DOHH2 (cell line): Measurements from ENCODE around the gene CACNG8.

Experiments
- H3F3A ChIP-seq: fragments of 200-600 bp; sonication (generic), shearing (Covaris generic); 2 replicates; pipeline ENCODE4 v1.6.0; 2016; ENCODE audit warnings: antibody characterized with exemption, mild to moderate bottlenecking; ENCODE audit not compliant: control insufficient read depth, insufficient read depth
- H3K27ac ChIP-seq: fragments of 200-600 bp; sonication (generic); 2 replicates; pipeline ENCODE4 v1.5.1; 2014; ENCODE audit warnings: low read depth, mild to moderate bottlenecking, low read length, moderate library complexity
- H3K27me3 ChIP-seq: fragments of 200-600 bp; sonication (generic); 2 replicates; pipeline ENCODE4 v1.6.1; 2014; ENCODE audit warnings: mild to moderate bottlenecking, low read length, mixed read lengths; ENCODE audit not compliant: control insufficient read depth
- H3K36me3 ChIP-seq: fragments of 200-600 bp; sonication (generic); 2 replicates; pipeline ENCODE4 v1.6.1; 2014; ENCODE audit warnings: mild to moderate bottlenecking, low read length, moderate library complexity, mixed read lengths; ENCODE audit not compliant: control insufficient read depth
- H3K4me1 ChIP-seq: fragments of 200-600 bp; sonication (generic); 2 replicates; pipeline ENCODE4 v1.6.1; 2014; ENCODE audit warnings: mild to moderate bottlenecking, low read length, mixed read lengths; ENCODE audit not compliant: control insufficient read depth
- H3K4me2 ChIP-seq: fragments of 200-600 bp; sonication (generic); 2 replicates; pipeline ENCODE4 v1.6.0; 2014; ENCODE audit warnings: mild to moderate bottlenecking, low read length, moderate library complexity
- H3K4me3 ChIP-seq: fragments of 200-600 bp; sonication (generic); 2 replicates; pipeline ENCODE4 v1.5.1; 2014; ENCODE audit warnings: mild to moderate bottlenecking, low read length, mixed read lengths
- H3K79me2 ChIP-seq: fragments of 200-600 bp; sonication (generic); 2 replicates; pipeline ENCODE4 v1.6.1; 2014; ENCODE audit warnings: mild to moderate bottlenecking, low read length, mixed read lengths; ENCODE audit not compliant: control insufficient read depth
- H3K9me2 ChIP-seq: fragments of 200-600 bp; sonication (generic); replicated peaks from 2 replicates; pipeline ENCODE4 v1.6.1; 2014; ENCODE audit warnings: mild to moderate bottlenecking, low read length, mixed read lengths; ENCODE audit not compliant: control insufficient read depth
- H3K9me3 ChIP-seq: fragments of 200-600 bp; sonication (generic); 2 replicates; pipeline ENCODE4 v1.6.1; 2014; ENCODE audit warnings: antibody characterized with exemption, low read length, mixed read lengths; ENCODE audit not compliant: control insufficient read depth, insufficient read depth
- H4K20me1 ChIP-seq: fragments of 200-600 bp; sonication (generic); 2 replicates; pipeline ENCODE4 v1.6.0; 2014; ENCODE audit warnings: low read depth, mild to moderate bottlenecking, antibody characterized with exemption, low read length, moderate library complexity; ENCODE audit not compliant: control insufficient read depth, insufficient read depth
- CTCF ChIP-seq: fragments of 200-600 bp; sonication (generic); IDR thresholded peaks from one replicate; pipeline ENCODE4 v1.5.1; 2014; ENCODE audit warnings: antibody characterized with exemption, mild to moderate bottlenecking, low read depth, low read length; ENCODE audit not compliant: poor library complexity, severe bottlenecking
- EZH2phosphoT487 ChIP-seq: fragments of 200-600 bp; sonication (generic); IDR thresholded peaks from 2 replicates; pipeline ENCODE4 v1.6.1; 2017; ENCODE audit warnings: borderline replicate concordance, mild to moderate bottlenecking, antibody characterized with exemption, low read length, moderate library complexity, mixed read lengths

Gene CACNG8

DNA sequence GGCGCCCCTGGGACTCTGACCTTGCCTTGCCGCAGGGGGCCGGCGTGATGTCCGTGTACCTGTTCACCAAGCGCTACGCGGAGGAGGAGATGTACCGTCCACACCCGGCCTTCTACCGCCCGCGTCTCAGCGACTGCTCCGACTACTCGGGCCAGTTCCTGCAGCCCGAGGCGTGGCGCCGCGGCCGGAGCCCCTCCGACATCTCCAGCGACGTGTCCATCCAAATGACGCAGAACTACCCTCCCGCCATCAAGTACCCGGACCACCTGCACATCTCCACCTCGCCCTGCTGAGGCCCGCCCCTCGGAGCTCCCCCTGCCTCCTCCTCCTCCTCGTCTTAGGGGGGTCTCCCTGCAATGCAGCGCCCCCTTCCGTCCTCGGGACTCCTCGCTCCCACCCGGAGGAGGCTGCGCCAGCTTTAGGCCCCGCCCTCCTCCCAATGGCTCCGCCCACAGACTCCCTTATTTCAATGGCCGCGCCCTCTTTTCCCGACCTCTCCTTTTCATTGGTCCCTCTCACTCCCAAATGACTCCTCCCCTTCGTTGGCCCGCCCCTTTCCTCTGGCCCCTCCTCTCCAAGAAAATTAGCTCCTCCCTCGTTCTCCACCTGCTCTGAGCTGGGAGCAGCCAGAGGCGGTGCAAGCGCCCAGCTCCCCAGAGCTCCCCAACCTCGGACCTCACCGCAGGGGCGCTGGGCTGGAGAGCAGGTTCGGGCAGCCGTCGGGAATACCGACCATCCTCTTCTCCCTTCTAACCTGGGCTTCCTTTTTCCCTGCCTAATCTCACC is 20.5 kb upstream of the CACNG8 start:
- no peaks in the 10 kb centered on the region for H3K9me2 ChIP-seq
- no peaks in the 10 kb centered on the region for H3K27me3 ChIP-seq
- H3K79me2 ChIP-seq = no peaks in the 10 kb centered on the region
- no peaks in the 10 kb centered on the region for H3K9me3 ChIP-seq
- H3K27ac ChIP-seq = no peak overlapping the region
- H3K4me1 ChIP-seq = no peaks in the 10 kb centered on the region
- no peaks in the 10 kb centered on the region for H4K20me1 ChIP-seq
- H3F3A ChIP-seq = no peaks in the 10 kb centered on the region
- no peak overlapping the region for H3K4me2 ChIP-seq
- no peaks in the 10 kb centered on the region for H3K36me3 ChIP-seq
- H3K4me3 ChIP-seq = no peak overlapping the region
- TF ChIP-seq EZH2phosphoT487 (no peak), CTCF (no peak)

DNA sequence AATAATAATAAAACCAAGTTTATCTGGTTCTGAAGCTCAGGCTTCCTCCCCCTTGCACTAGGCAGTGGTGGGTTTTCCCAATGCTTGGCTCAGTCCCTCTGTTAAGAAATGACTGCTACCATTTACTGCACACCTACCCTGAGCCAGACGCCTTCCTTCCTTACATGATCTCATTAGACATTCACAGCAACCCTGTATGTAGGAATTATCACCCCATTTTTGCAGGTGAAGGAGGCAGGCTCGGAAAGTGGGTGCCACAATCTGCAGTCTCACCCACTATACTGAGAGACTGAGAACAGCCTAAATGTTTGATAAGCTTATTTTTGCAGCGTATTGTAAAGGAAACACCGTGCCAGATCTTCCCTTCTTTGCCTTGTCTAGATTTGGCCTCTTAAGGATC is 18.3 kb upstream of the CACNG8 start:
- H3K79me2 ChIP-seq = no peaks in the 10 kb centered on the region
- TF ChIP-seq CTCF (no peak), EZH2phosphoT487 (no peak)
- H3F3A ChIP-seq = no peaks in the 10 kb centered on the region
- H3K9me2 ChIP-seq = no peaks in the 10 kb centered on the region
- no peaks in the 10 kb centered on the region for H3K4me1 ChIP-seq
- no peak overlapping the region for H3K27ac ChIP-seq
- no peaks in the 10 kb centered on the region for H3K27me3 ChIP-seq
- no peaks in the 10 kb centered on the region for H3K9me3 ChIP-seq
- H3K36me3 ChIP-seq = no peaks in the 10 kb centered on the region
- H3K4me2 ChIP-seq = no peak overlapping the region
- no peaks in the 10 kb centered on the region for H4K20me1 ChIP-seq
- no peak overlapping the region for H3K4me3 ChIP-seq

GRCh38 chr19:53944933-53945332 is 17.8 kb upstream of the CACNG8 start:
- TF ChIP-seq EZH2phosphoT487 = no peak
- Histone ChIP-seq H3K36me3 (no peaks in the 10 kb centered on the region), H3K4me2 (no peak overlapping the region), H3F3A (no peaks in the 10 kb centered on the region), H3K4me1 (no peaks in the 10 kb centered on the region), H3K27me3 (no peaks in the 10 kb centered on the region), H3K79me2 (no peaks in the 10 kb centered on the region), H3K27ac (no peak overlapping the region), H4K20me1 (no peaks in the 10 kb centered on the region), H3K4me3 (no peak overlapping the region), H3K9me2 (no peaks in the 10 kb centered on the region), H3K9me3 (no peaks in the 10 kb centered on the region)

GRCh38 chr19:53945441-53945840 is 17.3 kb upstream of the CACNG8 start:
- no peaks in the 10 kb centered on the region for H3K9me2 ChIP-seq
- H3K27me3 ChIP-seq = no peaks in the 10 kb centered on the region
- no peaks in the 10 kb centered on the region for H3K9me3 ChIP-seq
- H3K4me3 ChIP-seq = no peak overlapping the region
- TF ChIP-seq EZH2phosphoT487 (no peak), CTCF (no peak)
- no peaks in the 10 kb centered on the region for H3F3A ChIP-seq
- H3K79me2 ChIP-seq = no peaks in the 10 kb centered on the region
- H3K4me1 ChIP-seq = no peaks in the 10 kb centered on the region
- H4K20me1 ChIP-seq = no peaks in the 10 kb centered on the region
- H3K27ac ChIP-seq = no peak overlapping the region
- H3K36me3 ChIP-seq = no peaks in the 10 kb centered on the region
- H3K4me2 ChIP-seq = no peak overlapping the region
